GM21367 (cell line): Measurements from ENCODE around the gene OR4M2.
"Not testable (repeated sequence)": the region's sequence is repeated elsewhere in the genome, so short reads cannot be mapped to it uniquely, and the experiment has no call there.

Source experiments
- ATAC-seq: cut with Tn5 transposase; IDR thresholded peaks from one replicate; pipeline ENCODE4 v1.9.1; 2021; ENCODE audit not compliant: unreplicated experiment

The OR4M2 gene, protein sequence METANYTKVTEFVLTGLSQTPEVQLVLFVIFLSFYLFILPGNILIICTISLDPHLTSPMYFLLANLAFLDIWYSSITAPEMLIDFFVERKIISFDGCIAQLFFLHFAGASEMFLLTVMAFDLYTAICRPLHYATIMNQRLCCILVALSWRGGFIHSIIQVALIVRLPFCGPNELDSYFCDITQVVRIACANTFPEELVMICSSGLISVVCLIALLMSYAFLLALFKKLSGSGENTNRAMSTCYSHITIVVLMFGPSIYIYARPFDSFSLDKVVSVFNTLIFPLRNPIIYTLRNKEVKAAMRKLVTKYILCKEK

DNA sequence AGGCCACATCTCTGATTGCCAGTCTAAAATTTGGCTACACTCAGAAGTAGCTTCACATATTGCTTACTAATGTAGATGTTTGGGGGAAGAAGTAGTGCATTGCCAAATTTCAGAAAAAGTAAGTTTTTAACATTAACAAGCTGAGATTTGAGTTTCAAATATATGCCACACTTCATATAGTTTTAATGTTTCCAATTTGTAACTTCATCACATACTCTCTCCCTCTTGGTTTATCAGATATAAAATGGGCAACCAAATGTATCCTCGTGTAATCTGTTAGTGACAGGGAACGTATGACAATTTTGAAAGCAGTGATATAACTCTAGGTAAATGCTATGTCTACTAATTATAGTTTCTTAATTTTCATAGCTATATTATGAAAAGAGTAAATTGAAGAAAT lies at the start of gene OR4M2:
OR4M2 (plus strand) TSS at position 301 of the 400 bp plus-strand sequence; CDS start at position 399, 98 bp downstream.
- ATAC-seq, result not testable (repeated sequence)

- not testable (repeated sequence) for ATAC-seq
Measured at GRCh38 chr15:22069267-22069666, 11.1 kb upstream of the OR4M2 start.

DNA sequence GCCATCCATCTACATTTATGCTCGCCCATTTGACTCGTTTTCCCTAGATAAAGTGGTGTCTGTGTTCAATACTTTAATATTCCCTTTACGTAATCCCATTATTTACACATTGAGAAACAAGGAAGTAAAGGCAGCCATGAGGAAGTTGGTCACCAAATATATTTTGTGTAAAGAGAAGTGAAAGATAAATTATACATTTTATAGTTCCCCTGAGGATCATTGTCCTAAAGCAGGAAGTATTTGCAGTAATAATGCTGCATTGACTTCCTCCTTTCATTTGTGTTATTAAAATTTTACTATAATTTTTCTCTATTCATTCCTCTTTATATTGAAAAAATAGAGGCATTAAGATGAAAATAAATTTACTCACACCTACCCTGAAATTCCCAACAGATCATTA lies 1.1 kb downstream of the OR4M2 start:
- ATAC-seq, result not testable (repeated sequence)

DNA sequence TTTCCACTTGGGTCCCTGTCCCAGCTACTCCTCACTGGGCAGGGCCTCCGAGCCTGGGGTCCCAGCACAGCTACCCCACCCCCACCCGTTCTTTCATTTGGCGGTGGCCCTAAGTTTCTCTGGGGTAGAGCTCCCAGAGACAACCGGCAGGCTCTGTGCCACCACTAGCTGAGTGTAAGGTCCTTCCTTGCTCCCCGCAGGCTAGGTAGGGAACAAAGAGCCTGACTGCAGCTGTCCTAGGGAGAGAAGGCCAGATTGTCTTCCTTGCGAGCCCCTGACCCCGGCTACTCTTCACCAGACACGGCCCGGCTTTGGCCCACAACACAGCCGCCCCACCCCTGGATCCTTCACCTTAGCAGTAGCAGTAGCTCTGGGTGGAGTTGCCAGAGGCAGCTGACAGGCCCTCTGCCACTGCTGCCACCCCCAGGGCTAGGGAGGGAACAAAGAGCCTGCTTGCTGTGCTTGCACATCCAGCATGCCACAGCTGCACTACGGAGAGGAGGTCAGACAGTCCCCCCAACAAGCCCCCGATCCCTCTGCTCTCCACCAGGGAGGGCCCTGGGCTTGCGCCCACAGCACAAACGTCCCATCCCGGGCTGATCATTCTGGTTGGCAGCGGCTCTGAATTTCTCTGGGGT lies 18.4 kb downstream of the OR4M2 start:
- peak; percentile 49 for ATAC-seq

GRCh38 chr15:22099289-22099891 lies 19.1 kb downstream of the OR4M2 start:
- peak; percentile 80 for ATAC-seq

DNA sequence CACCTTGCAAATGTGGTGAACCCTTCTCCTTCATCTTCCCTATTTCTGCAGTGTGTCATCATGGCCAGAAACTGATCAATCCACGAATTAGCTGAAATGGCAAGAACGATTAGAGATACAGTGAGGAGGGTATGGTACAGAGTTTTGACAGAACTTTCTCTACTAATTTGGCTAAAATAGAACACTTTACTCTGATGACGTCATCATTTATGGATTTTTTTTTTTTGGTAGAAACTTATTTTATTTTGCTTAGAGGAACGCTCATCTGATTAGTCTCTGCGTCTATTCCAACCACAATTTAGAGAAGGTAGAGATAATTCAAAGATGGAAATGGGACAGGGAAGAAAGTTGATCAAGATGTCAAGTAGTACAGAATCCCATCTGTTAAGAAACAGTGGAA lies 41.7 kb downstream of the OR4M2 start:
- not testable (repeated sequence) for ATAC-seq
